ENCODE measurements around the gene OGDHL.
"Not testable (repeated sequence)": the region's sequence is repeated elsewhere in the genome, so short reads cannot be mapped to it uniquely, and the experiment has no call there.

OGDHL gene

GRCh38 chr10:49761789-49762565, at the start of gene OGDHL:
TSS of gene OGDHL (minus strand) at chr10:49762323. CDS start at chr10:49758592, 3,731 bp downstream.
- DNase-seq = peak in 37 of 56 donors; percentile 10 to 78 (median 45)

- no peak for DNase-seq
These were observed 41.9 kb upstream of the OGDHL start for GRCh38 chr10:49803988-49804387.

- DNase-seq = no peak
These were observed 36.2 kb upstream of the OGDHL start for GRCh38 chr10:49798275-49798674.

GRCh38 chr10:49791100-49791499, 29.0 kb upstream of the OGDHL start:
- DNase-seq = no peak

GRCh38 chr10:49784681-49785080, 22.6 kb upstream of the OGDHL start:
- no peak for DNase-seq

GRCh38 chr10:49783645-49784044, 21.5 kb upstream of the OGDHL start:
- no peak for DNase-seq

- DNase-seq = no peak
These were observed 19.1 kb upstream of the OGDHL start for GRCh38 chr10:49781247-49781646.

GRCh38 chr10:49778197-49778596, 16.1 kb upstream of the OGDHL start:
- no peak for DNase-seq

- no peak for DNase-seq
These were observed 14.7 kb upstream of the OGDHL start for GRCh38 chr10:49776851-49777250.

GRCh38 chr10:49775014-49775413, 12.9 kb upstream of the OGDHL start:
- no peak for DNase-seq

GRCh38 chr10:49772944-49773343, 10.8 kb upstream of the OGDHL start:
- DNase-seq = not testable (repeated sequence)

- not testable (repeated sequence) for DNase-seq
These were observed 8.9 kb upstream of the OGDHL start for GRCh38 chr10:49771046-49771445.

GRCh38 chr10:49769692-49770091, 7.6 kb upstream of the OGDHL start:
- DNase-seq = no peak

- DNase-seq = no peak
These were observed 6.6 kb upstream of the OGDHL start for GRCh38 chr10:49768731-49769130.

- no peak for DNase-seq
These were observed 6.2 kb upstream of the OGDHL start for GRCh38 chr10:49768329-49768728.

- DNase-seq = no peak
These were observed 5.6 kb upstream of the OGDHL start for GRCh38 chr10:49767752-49768151.

- DNase-seq = no peak
These were observed 4.4 kb upstream of the OGDHL start for GRCh38 chr10:49766484-49766883.

- no peak for DNase-seq
These were observed 399 bp upstream of the OGDHL start for GRCh38 chr10:49762566-49762877.

GRCh38 chr10:49761201-49761788, 828 bp downstream of the OGDHL start:
- DNase-seq = no peak

- peak in 2 of 56 donors; percentile 9 to 31 for DNase-seq
These were observed 1.3 kb downstream of the OGDHL start for GRCh38 chr10:49760789-49761188.

GRCh38 chr10:49759787-49760551, 2.2 kb downstream of the OGDHL start:
- DNase-seq = no peak

- DNase-seq = no peak
These were observed 3.7 kb downstream of the OGDHL start for GRCh38 chr10:49758249-49758930.
